ENCODE results near the gene ARL4D.
"Not testable (repeated sequence)": the region's sequence is repeated elsewhere in the genome, so short reads cannot be mapped to it uniquely, and the experiment has no call there.

ARL4D gene

GRCh38 chr17:43418441-43419374 is 19.9 kb downstream of the ARL4D start:
- H3K4me2 ChIP-seq, result no peak overlapping the region
- H3K36me3 ChIP-seq, result no peaks in the 10 kb centered on the region
- TF ChIP-seq Cebpa-rat (IDR thresholded peaks at IDR 0.05), result no peak
- no peak overlapping the region for H3K27ac ChIP-seq
- H3K9me3 ChIP-seq, result no peaks in the 10 kb centered on the region
- H3K4me1 ChIP-seq, result no peaks in the 10 kb centered on the region
- no peaks in the 10 kb centered on the region for H3K27me3 ChIP-seq
- no peaks in the 10 kb centered on the region for H4K20me1 ChIP-seq
- H3K9ac ChIP-seq, result no peak overlapping the region
- no peak overlapping the region for H3K4me3 ChIP-seq

GRCh38 chr17:43419375-43419882 is 20.6 kb downstream of the ARL4D start:
- not testable (repeated sequence) for H3K4me1 ChIP-seq, H3K9me3 ChIP-seq, H3K36me3 ChIP-seq, H3K4me2 ChIP-seq, H3K4me3 ChIP-seq, H3K9ac ChIP-seq, H4K20me1 ChIP-seq, H3K27ac ChIP-seq, H3K27me3 ChIP-seq

GRCh38 chr17:43423777-43424455 is 25.1 kb downstream of the ARL4D start:
- TF ChIP-seq Cebpa-rat (IDR thresholded peaks at IDR 0.05), result no peak
- H4K20me1 ChIP-seq, result no peaks in the 10 kb centered on the region
- peaks cover 7% of the 10 kb centered on the region for H3K4me1 ChIP-seq
- H3K27me3 ChIP-seq, result no peaks in the 10 kb centered on the region
- H3K4me2 ChIP-seq, result no peak overlapping the region
- no peaks in the 10 kb centered on the region for H3K9me3 ChIP-seq
- no peak overlapping the region for H3K27ac ChIP-seq
- H3K9ac ChIP-seq, result no peak overlapping the region
- no peak overlapping the region for H3K4me3 ChIP-seq
- H3K36me3 ChIP-seq, result no peaks in the 10 kb centered on the region

- H3K4me1 ChIP-seq, result peaks cover 14% of the 10 kb centered on the region
- no peak overlapping the region for H3K27ac ChIP-seq
- no peak overlapping the region for H3K4me3 ChIP-seq
- H3K27me3 ChIP-seq, result no peaks in the 10 kb centered on the region
- H3K9me3 ChIP-seq, result no peaks in the 10 kb centered on the region
- no peak overlapping the region for H3K9ac ChIP-seq
- no peaks in the 10 kb centered on the region for H3K36me3 ChIP-seq
- no peaks in the 10 kb centered on the region for H4K20me1 ChIP-seq
- peak overlapping the region; percentile 15 for H3K4me2 ChIP-seq
- TF ChIP-seq Cebpa-rat (IDR thresholded peaks at IDR 0.05), result no peak
Observed at GRCh38 chr17:43427362-43428043, 28.7 kb downstream of the ARL4D start.

- Histone ChIP-seq H3K9ac (no peak overlapping the region), H3K27ac (no peak overlapping the region), H4K20me1 (no peaks in the 10 kb centered on the region), H3K4me3 (no peak overlapping the region), H3K9me3 (no peaks in the 10 kb centered on the region), H3K27me3 (no peaks in the 10 kb centered on the region), H3K4me1 (peaks cover 14% of the 10 kb centered on the region), H3K36me3 (no peaks in the 10 kb centered on the region), H3K4me2 (no peak overlapping the region)
- TF ChIP-seq Cebpa-rat (IDR thresholded peaks at IDR 0.05), result no peak
Observed at GRCh38 chr17:43428524-43428923, 29.7 kb downstream of the ARL4D start.

- H3K4me3 ChIP-seq, result no peak overlapping the region
- no peak overlapping the region for H3K27ac ChIP-seq
- no peaks in the 10 kb centered on the region for H3K9me3 ChIP-seq
- H3K36me3 ChIP-seq, result no peaks in the 10 kb centered on the region
- no peak for TF ChIP-seq Cebpa-rat (IDR thresholded peaks at IDR 0.05)
- H3K27me3 ChIP-seq, result no peaks in the 10 kb centered on the region
- H3K4me2 ChIP-seq, result peak overlapping the region; percentile 28
- H3K9ac ChIP-seq, result no peak overlapping the region
- peaks cover 14% of the 10 kb centered on the region for H3K4me1 ChIP-seq
- H4K20me1 ChIP-seq, result no peaks in the 10 kb centered on the region
Observed at GRCh38 chr17:43430936-43431713, 32.3 kb downstream of the ARL4D start.

GRCh38 chr17:43431714-43432523 is 33.1 kb downstream of the ARL4D start:
- Histone ChIP-seq H3K4me1 (peaks cover 14% of the 10 kb centered on the region), H3K36me3 (no peaks in the 10 kb centered on the region)

GRCh38 chr17:43434902-43435319 is 36.1 kb downstream of the ARL4D start:
- Histone ChIP-seq H3K9me3 (no peaks in the 10 kb centered on the region), H3K4me3 (no peak overlapping the region), H3K27me3 (no peaks in the 10 kb centered on the region), H3K27ac (no peak overlapping the region), H3K4me1 (peaks cover 6% of the 10 kb centered on the region; the same call in 1 of the 2 replicates), H3K36me3 (no peaks in the 10 kb centered on the region), H4K20me1 (no peaks in the 10 kb centered on the region), H3K9ac (no peak overlapping the region), H3K4me2 (no peak overlapping the region)
- no peak for TF ChIP-seq Cebpa-rat (IDR thresholded peaks at IDR 0.05)

More at GRCh38 chr17:43431714-43432523, 33.1 kb downstream of the ARL4D start:
- no peak overlapping the region for H3K27ac ChIP-seq
- no peaks in the 10 kb centered on the region for H4K20me1 ChIP-seq
- no peak overlapping the region for H3K9ac ChIP-seq
- H3K4me3 ChIP-seq, result no peak overlapping the region
- peak overlapping the region; percentile 28 for H3K4me2 ChIP-seq
- H3K27me3 ChIP-seq, result no peaks in the 10 kb centered on the region
- H3K9me3 ChIP-seq, result no peaks in the 10 kb centered on the region
- no peak for TF ChIP-seq Cebpa-rat (IDR thresholded peaks at IDR 0.05)
